ENCODE data around the gene GPHN.
"Not testable (repeated sequence)": the region's sequence is repeated elsewhere in the genome, so short reads cannot be mapped to it uniquely, and the experiment has no call there.

GPHN gene

DNA sequence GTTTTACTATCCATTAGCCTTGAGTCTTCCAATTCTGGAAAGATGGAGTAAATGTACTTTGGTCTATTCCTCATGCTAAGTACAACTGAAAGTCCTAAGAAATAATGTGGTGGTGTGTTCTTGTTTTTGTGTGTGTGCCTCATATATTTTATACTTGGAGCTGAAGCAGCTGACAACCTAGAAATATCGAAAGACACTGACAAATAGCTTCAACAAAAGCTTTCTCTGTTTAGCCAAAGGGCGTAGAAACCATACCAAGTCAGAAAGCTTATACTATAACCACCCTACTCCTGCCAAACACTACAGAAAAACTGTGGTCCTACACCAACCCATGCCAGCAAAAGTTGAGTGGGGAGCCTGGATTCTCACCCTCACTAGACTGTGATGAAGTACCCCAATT lies 188.4 kb downstream of the GPHN start:
- DNase-seq, result no peak

DNA sequence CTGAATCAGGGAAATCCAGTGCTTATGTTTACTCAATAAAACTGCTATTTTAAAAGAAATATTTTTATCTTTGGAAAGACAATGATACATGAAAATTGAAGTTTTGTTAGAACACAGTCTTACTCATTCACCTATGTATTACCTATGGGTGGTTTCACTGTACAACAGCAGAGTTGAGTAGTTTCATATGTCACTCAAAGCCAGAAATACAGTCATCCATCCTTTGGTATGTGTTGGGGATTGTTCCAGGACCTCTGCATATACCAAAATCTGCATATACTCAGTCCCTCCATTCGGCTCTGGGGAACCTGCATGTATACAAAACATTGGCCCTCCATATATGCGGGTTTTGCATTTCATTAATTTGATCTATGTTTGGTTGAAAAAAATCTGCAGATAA lies 190.6 kb downstream of the GPHN start:
- no peak for DNase-seq

DNA sequence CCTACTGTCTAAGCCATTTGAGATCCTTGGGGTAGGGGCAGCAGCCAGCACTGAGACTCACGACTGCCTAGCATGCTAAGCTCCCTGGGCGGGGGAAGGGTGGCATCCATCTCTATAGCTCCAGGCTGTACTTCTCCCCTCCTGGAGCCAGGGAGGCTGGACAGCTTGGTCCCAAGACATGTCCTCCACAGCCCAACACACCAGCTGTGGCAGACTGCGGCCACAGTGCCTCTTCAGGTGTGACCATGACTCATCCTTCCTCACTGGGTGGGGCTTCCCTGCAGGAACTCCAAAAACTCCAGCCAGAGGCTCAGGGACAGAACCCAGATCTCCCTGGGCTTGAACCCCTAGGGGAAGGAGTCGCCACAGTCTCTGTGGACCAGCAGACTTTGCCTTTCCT lies 193.9 kb downstream of the GPHN start:
- no peak for DNase-seq

DNA sequence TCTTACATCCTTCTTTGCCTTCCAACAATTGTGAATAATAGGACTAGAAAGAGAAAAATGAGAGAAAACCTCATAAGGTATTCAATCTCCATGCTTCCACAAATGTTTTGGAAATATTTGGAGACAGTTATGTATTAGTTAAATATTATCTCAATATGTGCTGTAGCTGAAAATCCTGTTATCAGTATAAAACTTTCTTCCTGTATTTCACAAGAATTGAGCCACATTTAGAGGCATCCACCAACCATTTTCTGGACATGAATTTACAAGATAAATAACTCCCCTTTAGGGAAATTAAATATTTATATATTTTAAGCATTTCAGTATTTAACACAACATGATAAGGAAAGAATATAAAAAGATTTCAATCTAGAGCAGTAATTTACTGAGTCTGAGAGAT lies 200.3 kb downstream of the GPHN start:
- DNase-seq, result no peak

DNA sequence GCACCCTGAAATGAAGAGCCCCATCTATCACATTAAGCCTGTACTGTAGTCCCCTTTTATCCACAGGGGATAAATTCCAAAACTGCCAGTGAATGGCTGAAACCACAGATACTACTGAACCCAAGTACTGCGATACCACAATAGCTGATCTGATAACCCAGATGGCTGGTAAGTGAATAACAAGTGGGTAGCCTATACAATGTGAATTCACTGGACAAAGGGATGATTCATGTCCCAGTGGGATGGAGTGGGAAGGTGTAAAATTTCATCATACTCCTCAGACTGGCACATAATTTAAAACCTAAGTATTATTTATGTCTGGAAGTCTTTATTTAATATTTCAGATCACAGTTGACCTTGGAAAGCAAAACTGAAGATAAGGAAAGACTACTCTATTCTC lies 201.3 kb downstream of the GPHN start:
- no peak for DNase-seq

DNA sequence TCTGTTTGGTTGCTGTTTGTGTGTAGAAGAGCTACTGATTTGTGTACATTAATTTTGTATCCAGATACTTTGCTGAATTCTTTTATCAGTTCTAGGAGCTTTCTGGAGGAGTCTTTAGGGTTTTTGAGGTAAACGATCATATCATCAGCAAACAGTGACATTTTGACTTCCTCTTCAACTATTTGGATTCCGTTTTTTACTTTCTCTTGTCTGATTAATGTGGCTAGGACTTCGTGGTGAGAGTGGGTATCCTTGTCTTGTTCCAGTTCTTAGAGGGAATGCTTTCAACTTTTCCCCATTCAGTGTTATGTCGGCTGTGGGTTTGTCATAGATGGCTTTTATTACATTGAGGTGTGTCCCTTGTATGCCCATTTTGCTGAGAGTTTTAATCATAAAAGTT lies 206.3 kb downstream of the GPHN start:
- DNase-seq, result not testable (repeated sequence)

DNA sequence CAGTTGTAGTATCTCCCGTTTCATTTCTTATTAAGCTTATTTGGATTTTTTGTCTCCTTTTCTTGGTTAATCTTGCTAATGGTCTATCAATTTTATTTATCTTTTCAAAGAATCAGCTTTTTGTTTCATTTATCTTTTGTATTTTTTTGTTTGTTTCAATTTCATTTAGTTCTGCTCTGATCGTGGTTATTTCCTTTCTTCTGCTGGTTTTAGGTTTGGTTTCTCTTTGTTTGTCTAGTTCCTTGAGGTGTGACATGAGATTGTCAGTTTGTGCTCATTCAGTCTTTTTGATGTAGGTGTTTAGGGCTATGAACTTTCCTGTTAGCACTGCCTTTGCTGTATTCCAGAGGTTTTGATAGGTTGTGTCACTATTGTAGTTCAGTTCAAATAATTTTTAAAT lies 207.4 kb downstream of the GPHN start:
- not testable (repeated sequence) for DNase-seq

DNA sequence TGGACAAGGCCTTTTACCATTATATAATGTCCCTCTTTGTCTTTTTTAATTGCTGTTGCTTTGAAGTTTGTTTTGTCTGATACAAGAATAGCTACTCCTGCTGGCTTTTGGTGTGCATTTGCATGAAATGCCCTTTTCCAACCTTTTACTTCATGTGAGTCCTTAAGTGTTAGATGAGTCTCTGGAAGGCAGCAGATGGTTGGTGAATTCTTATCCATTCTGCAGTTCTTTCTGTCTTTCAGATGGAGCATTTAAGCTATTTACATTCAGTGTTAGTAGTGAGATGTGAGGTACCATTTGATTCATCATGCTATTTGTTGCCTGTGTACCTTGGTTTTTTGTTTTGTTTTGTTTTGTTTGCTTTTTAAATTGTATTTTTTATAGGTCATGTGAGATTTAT lies 208.3 kb downstream of the GPHN start:
- DNase-seq, result no peak

DNA sequence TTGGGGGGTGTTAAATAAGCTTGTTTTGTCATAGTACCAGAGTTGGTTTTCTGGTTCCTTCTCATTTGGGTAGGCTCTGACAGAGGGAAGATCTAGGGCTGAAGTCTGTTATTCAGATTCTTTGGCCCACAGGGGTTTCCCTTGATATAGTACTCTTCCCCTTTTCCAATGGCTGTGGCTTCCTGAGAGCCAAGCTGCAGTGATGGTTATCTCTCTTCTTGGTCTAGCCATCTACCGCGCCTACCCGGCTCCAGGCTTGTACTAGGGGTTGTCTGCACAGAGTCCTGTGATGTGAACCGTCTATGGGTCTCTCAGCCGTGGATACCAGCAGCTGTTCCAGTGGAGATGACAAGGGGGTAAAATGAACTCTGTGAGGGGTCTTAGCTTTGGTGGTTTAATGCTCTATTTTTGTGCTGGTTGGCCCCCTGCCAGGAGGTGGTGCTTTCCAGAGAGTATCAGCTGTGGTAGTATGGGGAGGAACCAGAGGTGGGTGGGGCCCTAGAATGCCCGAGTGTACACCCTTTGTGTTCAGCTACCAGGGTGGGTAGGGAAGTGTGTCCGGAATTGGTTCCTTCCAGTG lies 209.7 kb downstream of the GPHN start:
- DNase-seq, result no peak

DNA sequence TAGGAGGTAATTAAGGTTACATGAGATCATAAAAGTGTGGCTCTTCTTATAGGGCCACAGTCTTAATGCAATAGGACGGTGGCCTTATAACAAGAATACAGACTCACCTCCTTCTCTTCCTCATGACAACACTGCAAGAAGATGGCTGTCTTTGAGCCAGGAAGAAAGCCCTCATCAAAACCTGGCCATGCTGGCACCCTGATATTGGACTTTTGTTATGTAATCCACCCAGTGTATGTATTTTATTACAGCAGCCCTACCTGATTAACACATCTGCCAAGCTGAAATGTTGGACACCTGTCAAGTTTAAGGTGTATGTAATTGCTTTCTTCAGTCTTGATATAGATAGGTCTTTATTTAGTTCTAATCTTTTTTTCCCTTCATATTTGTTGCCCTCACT lies 217.0 kb downstream of the GPHN start:
- no peak for DNase-seq

DNA sequence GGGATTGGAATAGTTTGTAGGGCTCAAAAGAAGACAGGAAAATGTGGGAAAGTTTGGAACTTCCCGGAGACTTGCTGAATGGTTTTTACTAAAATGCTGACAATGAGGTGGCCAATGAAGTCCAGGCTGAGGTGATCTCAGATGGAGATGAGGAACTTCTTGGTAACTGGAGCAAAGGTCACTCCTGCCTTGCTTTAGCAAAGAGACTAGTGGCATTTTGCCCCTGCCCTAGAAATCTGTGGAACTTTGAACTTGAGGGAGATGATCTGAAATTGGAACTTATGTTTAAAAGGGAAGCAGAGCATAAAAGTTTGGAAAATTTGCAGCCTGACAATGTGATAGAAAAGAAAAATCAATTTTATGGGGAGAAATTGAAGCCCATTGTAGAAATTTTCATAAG lies 223.4 kb downstream of the GPHN start:
- DNase-seq, result not testable (repeated sequence)

DNA sequence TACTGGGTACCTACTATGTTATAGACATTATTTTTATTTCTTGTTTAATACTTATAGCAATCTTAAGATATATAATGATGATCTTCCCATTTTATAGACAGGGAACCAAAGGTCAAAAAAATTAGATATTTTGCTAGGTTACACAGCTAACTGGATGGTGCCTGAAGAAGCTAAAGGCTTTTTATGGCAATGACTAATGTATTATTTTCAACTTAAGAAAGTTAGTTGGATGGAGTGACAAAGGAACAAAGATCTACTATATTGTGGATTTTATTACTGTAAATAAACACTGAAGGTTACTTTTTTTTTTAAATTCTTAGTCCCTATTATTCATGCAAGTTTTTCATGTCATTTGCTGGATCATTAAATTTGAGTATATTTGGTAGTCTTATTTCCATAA lies 227.9 kb downstream of the GPHN start:
- DNase-seq, result no peak

DNA sequence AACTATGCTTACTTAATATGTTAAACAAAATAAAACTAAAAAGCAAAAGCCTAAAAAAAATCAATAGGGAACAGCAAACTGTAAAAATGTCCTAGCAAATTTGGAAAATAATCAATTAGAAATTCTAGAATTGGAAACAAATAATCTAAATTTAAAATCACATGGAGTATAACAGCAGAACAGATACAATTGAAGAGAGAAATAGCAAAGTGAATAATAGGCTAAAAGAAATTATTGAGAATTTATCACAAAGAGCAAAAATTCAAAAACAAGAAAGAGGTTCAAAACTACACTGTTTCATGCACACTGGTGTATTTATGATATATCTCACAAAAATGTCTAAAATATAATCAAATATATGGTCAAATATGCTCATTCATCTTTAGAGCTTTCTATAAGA lies 231.9 kb downstream of the GPHN start:
- no peak for DNase-seq

DNA sequence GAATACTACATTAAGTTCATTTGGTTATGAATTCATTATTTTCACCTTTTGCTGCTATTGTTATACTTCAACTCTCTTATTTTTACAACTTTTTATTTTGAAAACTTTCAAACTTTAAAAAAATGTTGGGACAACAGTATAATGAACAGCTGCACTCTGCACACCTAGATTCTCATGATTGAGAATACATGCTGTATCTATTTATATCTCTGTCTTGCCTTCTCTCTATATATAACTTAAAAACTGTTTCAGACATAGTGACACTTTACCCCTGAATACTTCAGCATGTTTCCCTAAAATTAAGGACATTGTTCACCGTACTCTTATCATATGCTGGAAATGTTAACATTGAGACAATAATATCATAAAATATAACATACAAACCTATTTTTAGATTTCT lies 237.1 kb downstream of the GPHN start:
- DNase-seq, result no peak

DNA sequence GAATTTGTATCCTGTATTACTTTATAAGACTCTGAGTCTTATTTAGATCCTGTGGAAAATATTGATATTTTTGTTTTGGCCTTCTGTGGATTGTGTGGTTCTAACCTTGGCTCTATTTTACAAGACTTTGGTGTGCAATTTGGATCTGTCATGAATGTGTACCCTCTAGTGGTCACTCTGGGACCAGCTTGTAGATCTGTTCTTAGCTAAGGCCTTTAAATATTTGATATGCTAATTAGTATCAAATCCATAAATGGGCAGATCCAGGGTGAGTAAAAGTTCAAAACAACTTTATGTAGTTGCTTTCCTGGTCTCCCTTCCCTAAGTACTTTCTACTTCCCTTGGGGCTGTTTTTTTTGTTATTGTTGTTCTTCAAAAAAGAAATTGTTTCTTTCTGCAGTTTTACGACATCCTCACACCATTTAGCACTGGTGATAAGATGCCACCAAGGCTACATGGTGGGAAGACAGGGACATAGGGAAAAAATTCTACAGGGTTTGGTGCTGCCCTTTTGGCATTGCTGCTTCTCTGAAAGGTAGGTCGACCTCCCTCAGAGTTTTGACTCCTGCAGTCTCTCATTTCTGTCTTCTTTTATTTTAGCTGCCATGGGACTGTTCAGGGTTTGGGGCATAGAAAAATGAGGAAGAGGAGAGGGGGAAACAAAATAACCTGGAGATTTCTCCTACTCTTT lies 238.5 kb downstream of the GPHN start:
- DNase-seq, result no peak

DNA sequence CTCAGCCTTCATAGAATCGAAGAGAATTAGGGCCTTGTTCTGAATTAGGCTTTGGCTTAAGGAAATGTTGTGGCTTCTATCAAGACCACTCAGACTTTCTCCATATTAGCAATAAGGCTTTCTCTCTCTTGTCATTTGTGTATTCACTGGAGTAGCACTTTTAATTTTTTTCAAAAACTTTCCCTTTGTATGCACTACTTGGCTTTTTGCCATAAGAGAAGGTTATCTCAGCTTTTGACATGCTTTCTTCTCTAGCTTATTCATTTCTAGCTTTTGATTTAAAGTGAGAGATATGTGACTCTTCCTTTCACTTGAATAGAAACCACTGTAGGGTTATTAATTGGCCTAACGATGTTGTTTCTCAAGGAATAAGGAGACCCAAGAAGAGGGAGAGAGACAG lies 244.2 kb downstream of the GPHN start:
- peak; percentile 4 for DNase-seq

DNA sequence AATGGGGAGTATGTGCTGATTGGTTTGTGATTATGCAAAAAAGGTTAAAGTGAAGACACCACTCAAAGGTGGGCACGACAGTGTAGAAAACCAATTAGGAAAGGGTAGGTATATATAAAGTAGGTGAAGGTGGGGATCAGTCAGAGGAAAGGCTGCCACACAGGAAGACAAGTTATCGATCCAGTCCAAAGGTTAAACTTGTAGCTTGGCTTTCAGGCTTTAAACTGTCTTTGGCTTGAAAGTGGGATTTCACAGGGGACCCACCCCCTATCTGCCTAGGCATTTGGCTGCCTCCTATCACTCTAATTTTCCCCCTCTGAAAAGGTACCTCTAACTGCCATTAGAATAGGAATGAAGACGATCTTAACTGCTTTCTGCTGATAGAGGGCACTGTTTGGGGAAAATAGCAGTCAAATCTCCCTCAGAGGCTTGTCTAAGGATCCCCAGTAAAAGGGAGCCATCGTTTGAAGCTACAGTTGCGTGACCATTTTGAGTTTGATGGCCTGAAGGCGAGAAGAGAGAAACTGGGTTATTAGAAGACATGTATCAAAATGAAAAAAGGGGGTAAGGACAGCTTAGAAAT lies 250.2 kb downstream of the GPHN start:
- no peak for DNase-seq

DNA sequence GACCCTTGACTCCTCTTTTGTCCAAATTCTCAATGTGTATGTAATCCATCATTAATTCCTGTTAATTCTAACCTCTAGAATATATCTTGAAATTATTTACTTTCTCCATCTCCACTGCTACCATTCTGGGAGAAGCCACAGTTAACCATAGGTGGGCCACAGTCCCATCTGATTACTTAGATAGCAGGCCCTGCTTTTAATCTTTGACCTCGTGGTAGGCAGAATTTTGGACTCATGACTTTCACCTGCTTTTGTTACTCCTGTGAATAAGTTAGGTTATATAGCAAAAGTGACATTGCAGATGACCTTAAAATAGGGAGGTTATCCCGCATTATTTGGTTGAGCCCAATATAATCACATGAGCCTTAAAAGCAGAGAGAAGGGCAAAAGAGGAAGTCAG lies 264.2 kb downstream of the GPHN start:
- no peak for DNase-seq

DNA sequence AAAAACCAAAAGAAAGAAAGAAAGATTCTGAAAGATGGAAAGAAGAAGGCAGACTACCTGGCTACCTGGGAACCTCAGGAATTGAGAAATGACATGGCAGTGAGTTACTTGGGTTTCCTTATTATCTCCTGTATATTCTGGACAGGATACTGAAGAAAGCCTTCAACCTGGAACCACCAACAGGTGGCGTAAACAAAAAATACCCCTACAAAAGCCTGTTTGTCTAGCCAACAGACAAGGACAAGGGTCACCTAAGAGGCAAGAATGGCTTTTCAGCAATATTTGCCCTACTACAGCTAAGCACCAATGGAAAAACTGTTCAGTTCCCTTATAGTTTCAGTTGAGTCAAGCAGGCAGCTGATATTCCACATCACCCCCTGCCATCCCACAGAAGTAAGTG lies 274.9 kb downstream of the GPHN start:
- no peak for DNase-seq

DNA sequence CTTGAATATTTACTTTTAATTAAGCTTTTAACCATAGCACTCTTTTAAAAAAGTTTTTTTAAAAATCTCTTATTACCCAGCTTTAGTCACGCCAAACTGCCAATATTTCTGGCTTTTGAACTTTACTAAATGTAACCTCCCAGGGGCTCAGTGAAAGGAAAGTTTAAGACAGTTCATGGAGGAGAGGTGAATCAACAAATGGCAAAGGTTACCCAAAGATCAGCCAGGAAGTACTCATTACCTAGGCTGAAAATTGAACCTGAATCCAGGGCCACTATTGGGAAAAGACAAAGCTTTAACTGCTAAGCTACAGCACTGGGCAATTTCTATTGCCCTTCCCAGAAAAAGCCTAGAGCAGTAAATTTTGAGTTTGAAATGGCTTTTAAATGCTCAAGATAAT lies 282.2 kb downstream of the GPHN start:
- no peak for DNase-seq

DNA sequence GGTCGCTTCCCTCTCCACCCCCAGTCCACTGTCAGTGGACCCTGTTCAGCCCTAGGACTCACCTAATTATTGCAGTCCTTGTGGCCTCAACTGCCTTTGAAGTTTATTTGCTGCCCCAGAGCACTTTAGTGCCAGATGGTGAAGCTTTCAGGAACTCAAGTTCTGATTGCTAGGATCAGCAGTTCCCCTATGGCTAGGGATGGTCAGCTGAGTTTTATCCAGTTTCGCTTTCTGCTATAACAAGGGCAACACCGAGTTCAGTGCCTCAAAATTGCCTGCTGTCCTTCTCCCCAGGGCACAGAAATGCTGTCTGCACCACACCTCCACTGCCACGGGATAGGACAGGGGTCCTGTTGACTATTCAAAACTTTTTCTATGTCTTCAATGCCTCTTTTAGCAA lies 295.0 kb downstream of the GPHN start:
- no peak for DNase-seq

DNA sequence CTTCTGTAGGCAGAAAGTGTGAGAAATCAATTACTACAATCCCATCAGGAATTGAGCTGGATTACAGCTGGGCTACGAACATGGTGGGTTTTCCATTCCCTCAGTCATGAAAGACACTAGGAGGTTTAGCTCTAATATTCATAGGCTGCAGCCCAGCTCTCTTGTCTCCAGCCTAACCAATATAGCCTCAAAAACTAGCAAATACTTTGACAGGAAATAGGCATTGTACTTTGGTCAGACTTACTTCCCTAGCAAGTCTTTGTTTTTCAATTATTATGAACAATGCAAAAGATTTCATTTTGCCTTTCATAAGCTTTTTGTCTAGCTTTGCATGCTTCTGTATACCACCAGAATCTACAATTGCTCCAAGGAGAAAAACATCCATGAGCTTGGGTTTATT lies 296.2 kb downstream of the GPHN start:
- DNase-seq, result no peak

DNA sequence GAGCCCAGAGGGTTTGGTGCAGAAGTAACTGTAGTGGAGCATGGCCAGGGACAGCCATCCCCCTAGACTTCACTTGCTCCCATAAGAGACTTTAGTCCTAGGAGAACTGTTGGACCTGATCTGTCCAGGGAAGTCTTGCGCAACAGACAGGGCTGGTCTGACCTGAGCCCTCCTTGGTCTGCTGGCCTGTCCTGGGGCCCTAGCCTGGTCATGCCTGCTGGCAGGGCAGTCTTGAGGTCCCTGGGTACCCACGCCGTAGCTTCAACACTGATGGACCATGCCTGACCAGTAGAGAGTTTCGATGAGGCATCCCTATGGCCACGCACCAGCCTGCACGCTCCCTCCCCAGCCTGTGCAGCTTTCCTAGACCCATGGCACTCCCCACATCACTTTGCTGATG lies 305.7 kb downstream of the GPHN start:
- no peak for DNase-seq

DNA sequence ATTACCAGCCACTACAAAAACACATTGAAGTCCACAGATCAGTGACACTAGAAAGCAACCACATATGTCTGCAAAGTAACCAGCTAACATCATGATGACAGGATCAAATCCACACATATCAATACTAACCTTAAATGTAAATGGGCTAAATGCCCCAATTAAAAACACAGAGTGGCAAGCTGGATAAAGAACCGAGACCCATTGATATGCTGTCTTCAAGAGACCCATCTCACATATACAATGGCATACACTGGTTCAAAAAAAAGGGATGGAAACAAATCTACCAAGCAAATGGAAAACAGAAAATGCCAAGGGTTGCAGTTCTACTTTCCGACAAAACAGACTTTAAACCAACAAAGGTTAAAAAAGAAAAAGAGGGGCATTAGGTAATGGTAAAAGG lies 307.7 kb downstream of the GPHN start:
- DNase-seq, result no peak

DNA sequence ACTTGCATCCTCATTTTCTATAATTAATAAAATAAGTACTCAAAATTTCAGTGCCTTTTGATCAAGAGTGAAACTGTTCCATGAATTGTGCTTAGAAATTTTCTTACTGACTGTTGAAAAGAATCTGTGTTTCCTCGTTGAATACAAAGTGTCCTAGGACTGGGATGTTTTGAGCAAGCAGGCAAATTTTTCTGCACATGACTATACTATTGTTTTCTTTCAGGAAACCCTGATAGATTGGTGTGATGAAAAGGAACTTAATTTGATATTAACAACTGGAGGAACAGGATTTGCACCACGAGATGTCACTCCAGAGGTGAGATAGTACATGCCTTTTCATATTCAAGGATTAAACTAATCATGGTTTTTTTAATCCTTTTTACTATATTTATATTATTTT lies 316.3 kb downstream of the GPHN start:
- DNase-seq, result no peak

Data from DMS79 (cell line).